Measurements from ENCODE around the gene MRPS31.

MRPS31 gene

GRCh38 chr13:40764587-40765403 lies 6.2 kb downstream of the MRPS31 start:
- TF ChIP-seq, protein P1, sequence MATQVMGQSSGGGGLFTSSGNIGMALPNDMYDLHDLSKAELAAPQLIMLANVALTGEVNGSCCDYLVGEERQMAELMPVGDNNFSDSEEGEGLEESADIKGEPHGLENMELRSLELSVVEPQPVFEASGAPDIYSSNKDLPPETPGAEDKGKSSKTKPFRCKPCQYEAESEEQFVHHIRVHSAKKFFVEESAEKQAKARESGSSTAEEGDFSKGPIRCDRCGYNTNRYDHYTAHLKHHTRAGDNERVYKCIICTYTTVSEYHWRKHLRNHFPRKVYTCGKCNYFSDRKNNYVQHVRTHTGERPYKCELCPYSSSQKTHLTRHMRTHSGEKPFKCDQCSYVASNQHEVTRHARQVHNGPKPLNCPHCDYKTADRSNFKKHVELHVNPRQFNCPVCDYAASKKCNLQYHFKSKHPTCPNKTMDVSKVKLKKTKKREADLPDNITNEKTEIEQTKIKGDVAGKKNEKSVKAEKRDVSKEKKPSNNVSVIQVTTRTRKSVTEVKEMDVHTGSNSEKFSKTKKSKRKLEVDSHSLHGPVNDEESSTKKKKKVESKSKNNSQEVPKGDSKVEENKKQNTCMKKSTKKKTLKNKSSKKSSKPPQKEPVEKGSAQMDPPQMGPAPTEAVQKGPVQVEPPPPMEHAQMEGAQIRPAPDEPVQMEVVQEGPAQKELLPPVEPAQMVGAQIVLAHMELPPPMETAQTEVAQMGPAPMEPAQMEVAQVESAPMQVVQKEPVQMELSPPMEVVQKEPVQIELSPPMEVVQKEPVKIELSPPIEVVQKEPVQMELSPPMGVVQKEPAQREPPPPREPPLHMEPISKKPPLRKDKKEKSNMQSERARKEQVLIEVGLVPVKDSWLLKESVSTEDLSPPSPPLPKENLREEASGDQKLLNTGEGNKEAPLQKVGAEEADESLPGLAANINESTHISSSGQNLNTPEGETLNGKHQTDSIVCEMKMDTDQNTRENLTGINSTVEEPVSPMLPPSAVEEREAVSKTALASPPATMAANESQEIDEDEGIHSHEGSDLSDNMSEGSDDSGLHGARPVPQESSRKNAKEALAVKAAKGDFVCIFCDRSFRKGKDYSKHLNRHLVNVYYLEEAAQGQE (IDR thresholded peaks at IDR 0.05; ENCODE audit: insufficient read depth in 1 of 2, low read depth in 2 of 2, low read length in 2 of 2) = no peak
- TF ChIP-seq POLR2AphosphoS5 (IDR thresholded peaks at IDR 0.05; ENCODE audit: low read depth, low read length) (no peak), TAF1 (IDR thresholded peaks at IDR 0.05; ENCODE audit: borderline replicate concordance, insufficient read depth, low read length) (no peak), FOXP2 (optimal IDR thresholded peaks at IDR 0.05; ENCODE audit: borderline replicate concordance, extremely low read depth, extremely low read length, insufficient read depth) (no peak), SIN3A (IDR thresholded peaks at IDR 0.05; ENCODE audit: borderline replicate concordance, insufficient read depth, low read length) (no peak)

GRCh38 chr13:40762849-40763248 lies 8.1 kb downstream of the MRPS31 start:
- TF ChIP-seq POLR2AphosphoS5 (IDR thresholded peaks at IDR 0.05; ENCODE audit: low read depth, low read length) = no peak
- TF ChIP-seq FOXP2 (optimal IDR thresholded peaks at IDR 0.05; ENCODE audit: borderline replicate concordance, extremely low read depth, extremely low read length, insufficient read depth) = no peak
- TF ChIP-seq, protein P1 (IDR thresholded peaks at IDR 0.05; ENCODE audit: insufficient read depth in 1 of 2, low read depth in 2 of 2, low read length in 2 of 2) = no peak
- TF ChIP-seq SIN3A (IDR thresholded peaks at IDR 0.05; ENCODE audit: borderline replicate concordance, insufficient read depth, low read length) = no peak
- no peak for TF ChIP-seq TAF1 (IDR thresholded peaks at IDR 0.05; ENCODE audit: borderline replicate concordance, insufficient read depth, low read length)

GRCh38 chr13:40758811-40759210 lies 12.2 kb downstream of the MRPS31 start:
- TF ChIP-seq, protein P1 (IDR thresholded peaks at IDR 0.05; ENCODE audit: insufficient read depth in 1 of 2, low read depth in 2 of 2, low read length in 2 of 2) = no peak
- TF ChIP-seq POLR2AphosphoS5 (IDR thresholded peaks at IDR 0.05; ENCODE audit: low read depth, low read length) (no peak), FOXP2 (optimal IDR thresholded peaks at IDR 0.05; ENCODE audit: borderline replicate concordance, extremely low read depth, extremely low read length, insufficient read depth) (no peak), TAF1 (IDR thresholded peaks at IDR 0.05; ENCODE audit: borderline replicate concordance, insufficient read depth, low read length) (no peak), SIN3A (IDR thresholded peaks at IDR 0.05; ENCODE audit: borderline replicate concordance, insufficient read depth, low read length) (no peak)

- TF ChIP-seq SIN3A (IDR thresholded peaks at IDR 0.05; ENCODE audit: borderline replicate concordance, insufficient read depth, low read length) (no peak), TAF1 (IDR thresholded peaks at IDR 0.05; ENCODE audit: borderline replicate concordance, insufficient read depth, low read length) (no peak), POLR2AphosphoS5 (IDR thresholded peaks at IDR 0.05; ENCODE audit: low read depth, low read length) (no peak), FOXP2 (optimal IDR thresholded peaks at IDR 0.05; ENCODE audit: borderline replicate concordance, extremely low read depth, extremely low read length, insufficient read depth) (no peak)
- TF ChIP-seq, protein P1 (IDR thresholded peaks at IDR 0.05; ENCODE audit: insufficient read depth in 1 of 2, low read depth in 2 of 2, low read length in 2 of 2) = no peak
Measured at GRCh38 chr13:40756042-40756441, 14.9 kb downstream of the MRPS31 start.

Data from PFSK-1 (cell line).